GM12878 (cell line): ENCODE measurements around the gene NUDCD3. TPM values are rescaled to one million over a fixed set of nuclear protein-coding genes. Genes with fewer than 3 reads are reported as not detected.

Source experiments
- ATAC-seq: fragments of 200-7000 bp; cut with Tn5 transposase; 3 replicates; pipeline ENCODE4 v1.9.1; 2020; ENCODE audit warnings: mild to moderate bottlenecking, moderate library complexity
- BruUV-seq: library from RNA; stranded (reverse); fragments of 400-500 nt; replicated peaks from 2 replicates; lab custom pipeline; 2021; lab: Mats Ljungman, UMichigan
- CTCF ChIA-PET: fragments of 300-600 bp; sonication (Branson Sonifier 250); formaldehyde crosslinking; extraction: SDS; loops from one replicate; lab custom pipeline; 2021; ENCODE audit warnings: inconsistent platforms; lab: Yijun Ruan, JAX
- POLR2A ChIA-PET: fragments of 350-600 bp; formaldehyde crosslinking; extraction: SDS; loops from one replicate; lab custom pipeline; 2021; ENCODE audit warnings: inconsistent platforms; lab: Charles Lee
- RAD21 ChIA-PET: fragments of 300-600 bp; sonication (Branson Sonifier 250); formaldehyde crosslinking; loops from one replicate; lab custom pipeline; 2023; ENCODE audit warnings: antibody characterized with exemption; ENCODE audit not compliant: unreplicated experiment; lab: Charles Lee
- SMC1A ChIA-PET: fragments of 300-600 bp; sonication (Branson Sonifier 250); formaldehyde crosslinking; loops from one replicate; lab custom pipeline; 2023; ENCODE audit not compliant: unreplicated experiment, uncharacterized antibody; lab: Charles Lee
- DNase-seq: peaks from one replicate; pipeline ENCODE4 v3.0.0-alpha.2; 2011; ENCODE audit warnings: low read depth, low spot score
- FAIRE-seq: peaks from 3 replicates; lab custom pipeline; 2011; peaks lifted over from hg19 to GRCh38; lab: Jason Lieb, UNC
- H2AFZ ChIP-seq: 2 replicates; pipeline ENCODE4 v1.6.0; 2011; ENCODE audit warnings: low read depth, low read length, control low read depth; ENCODE audit not compliant: control insufficient read depth
- H3K27ac ChIP-seq: 2 replicates; pipeline ENCODE4 v1.5.1; 2011; ENCODE audit warnings: control low read depth; ENCODE audit not compliant: control insufficient read depth, insufficient read depth
- H3K27me3 ChIP-seq, 2 experiments: replicated peaks in 1 of 2; 2 replicates each; pipeline versions ENCODE4 v1.6.0 to v1.6.1; 2011; ENCODE audit warnings: low read length in 1 of 2; ENCODE audit not compliant: control insufficient read depth in 2 of 2, insufficient read depth in 2 of 2
- H3K36me3 ChIP-seq, 2 experiments: 2 replicates each; pipeline ENCODE4 v1.5.1; 2011; ENCODE audit warnings: low read length in 1 of 2; ENCODE audit not compliant: control insufficient read depth in 2 of 2, insufficient read depth in 2 of 2
- H3K4me1 ChIP-seq: 2 replicates; pipeline ENCODE4 v1.6.1; 2011; ENCODE audit warnings: mild to moderate bottlenecking, low read length, moderate library complexity, mixed read lengths; ENCODE audit not compliant: control insufficient read depth, insufficient read depth
- H3K4me2 ChIP-seq: 2 replicates; pipeline ENCODE4 v1.6.0; 2011; ENCODE audit warnings: control low read depth; ENCODE audit not compliant: control insufficient read depth, insufficient read depth
- H3K4me3 ChIP-seq: fragments of 200-600 bp; sonication (generic); 2 replicates; pipeline ENCODE4 v1.5.1; 2016
- H3K79me2 ChIP-seq: 2 replicates; pipeline ENCODE4 v1.6.0; 2011; ENCODE audit warnings: low read length; ENCODE audit not compliant: control insufficient read depth, insufficient read depth
- H3K9ac ChIP-seq: 2 replicates; pipeline ENCODE4 v1.8.0; 2011; ENCODE audit warnings: low read length, control low read depth, mixed read lengths; ENCODE audit not compliant: control insufficient read depth, insufficient read depth
- H3K9me3 ChIP-seq: replicated peaks from 3 replicates; pipeline ENCODE4 v1.5.1; 2011; ENCODE audit warnings: mild to moderate bottlenecking, low read length; ENCODE audit not compliant: control insufficient read depth, insufficient read depth
- H4K20me1 ChIP-seq: 2 replicates; pipeline ENCODE4 v1.6.0; 2011; ENCODE audit not compliant: control insufficient read depth, insufficient read depth
- IRF5 ChIP-seq: fragments of 450-650 bp; IDR thresholded peaks from 2 replicates; pipeline ENCODE4 v1.6.1; 2017; ENCODE audit warnings: borderline replicate concordance
- SUPT20H ChIP-seq: IDR thresholded peaks from 2 replicates; pipeline ENCODE4 v1.6.1; 2011; ENCODE audit warnings: low read depth, mild to moderate bottlenecking, low read length, moderate library complexity, borderline replicate concordance; ENCODE audit not compliant: control insufficient read depth
- WGBS: methylation state at CpG from one replicate; pipeline ENCODE4 v1.1.6; 2016; ENCODE audit warnings: low lambda C conversion rate; ENCODE audit not compliant: insufficient replicate concordance, insufficient coverage; ENCODE audit errors: missing lambda C conversion rate; 5-methylcytosine and 5-hydroxymethylcytosine counted together
- in situ Hi-C: fragments of 300-500 bp; cut with MboI; formaldehyde crosslinking; loops from 9 replicates; pipeline ENCODE4 v1.14.3; 2018; ENCODE audit warnings: mixed read lengths
- intact Hi-C: fragments of 100-400 bp; cut with micrococcal nuclease; formaldehyde crosslinking; loops from one replicate; pipeline ENCODE4 v1.14.2; 2022; ENCODE audit not compliant: unreplicated experiment
- polyA plus RNA-seq, 11 experiments: library from polyadenylated mRNA; depleted of rRNA in 4 of 11; unstranded in 6 of 11; stranded (reverse) in 5 of 11; fragments of >200 nt; fragmentation: Nextera tagmentation in 4 of 11; fragmentation: Illumina TruSeq in 1 of 11; extraction: Ambion mirVana in 4 of 11; extraction: Trizol in 1 of 11; gene quantifications; 1 replicate in 1 of 11; 2 replicates in 10 of 11; pipeline versions ENCODE4 v1.2.1 to v1.2.3, GENCODE V29; 2011 to 2016; ENCODE audit warnings: inconsistent platforms in 2 of 11, missing spikeins in 2 of 11, low read depth in 1 of 11
- total RNA-seq, 4 experiments: library from RNA; depleted of rRNA in 3 of 4; stranded (reverse); fragments of >200 nt in 3 of 4; fragmentation: Illumina TruSeq in 1 of 4; extraction: Trizol in 1 of 4; gene quantifications; 2 replicates each; pipeline versions ENCODE4 v1.2.1 to v1.2.3, GENCODE V29; 2013 to 2021
- TF ChIP-seq, protein P1 (sequence below): fragments of 450-650 bp; IDR thresholded peaks from 2 replicates; pipeline ENCODE4 v1.6.1; 2017; ENCODE audit warnings: mild to moderate bottlenecking, low read depth, inconsistent platforms; ENCODE audit not compliant: poor library complexity, severe bottlenecking

NUDCD3 gene
- total and polyA plus RNA-seq, 10 of the 15 experiments (the other 5 are each of a cell fraction or from before 2014, with no cell fraction given) = 25.0 to 89.8 (median 46.4) TPM

DNA sequence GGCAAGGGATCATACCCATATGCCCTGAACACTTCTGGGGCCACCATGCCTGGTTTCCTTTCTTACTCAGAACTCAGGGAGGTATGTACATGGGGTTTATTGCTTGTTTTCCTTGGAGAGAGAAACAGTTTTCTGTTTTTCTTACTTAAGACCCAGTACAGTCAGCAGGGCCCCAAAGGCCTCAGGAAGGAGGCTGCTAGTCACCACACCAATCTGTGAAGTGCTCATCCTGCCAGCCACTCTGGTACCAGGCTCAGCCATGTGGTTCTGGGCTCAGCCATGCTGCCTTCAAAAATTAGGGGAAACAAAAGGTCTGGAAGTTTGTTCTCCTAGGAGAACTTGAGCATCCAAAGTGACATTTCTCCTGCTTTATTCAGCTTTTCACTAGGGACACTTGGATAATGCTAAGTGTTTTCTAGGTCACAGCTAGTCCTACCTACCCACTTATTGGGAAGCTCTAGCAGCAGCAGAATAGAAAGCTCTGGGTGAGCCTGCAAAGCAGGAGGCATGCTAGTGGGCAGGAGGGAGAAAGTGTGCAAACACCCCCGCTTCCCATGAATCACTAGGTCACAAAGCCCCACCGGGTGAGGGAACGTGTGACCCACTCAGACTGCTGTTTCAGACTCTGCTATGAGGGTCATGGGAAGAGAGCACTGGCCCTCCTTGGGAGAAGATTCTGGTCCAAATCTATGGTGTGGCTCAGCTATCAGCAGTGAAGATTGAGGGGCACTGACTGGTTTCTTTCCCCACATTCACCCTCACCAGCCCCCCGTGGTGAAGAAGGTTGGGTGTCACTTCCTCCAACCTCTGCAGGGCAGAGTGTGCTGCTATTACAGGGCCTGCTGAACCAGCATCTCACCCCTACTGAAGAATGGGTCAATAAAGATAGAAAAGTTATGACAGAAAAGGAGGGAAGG, 23.9 kb downstream of the NUDCD3 start:
- H3K9me3 ChIP-seq = no peaks in the 10 kb centered on the region
- ChIA-PET CTCF (interaction anchor here (1.0 to 2.9 kb wide), 3 partner anchors 9 to 25 kb away, joined by 3 to 11 read pairs (median 4); no protein-coding TSS in a partner anchor), RAD21 (no interaction called here)
- H3K79me2 ChIP-seq = peaks cover 29% of the 10 kb centered on the region
- BruUV-seq = no TSS peak
- H3K4me2 ChIP-seq = no peak overlapping the region
- TF ChIP-seq, protein P1, sequence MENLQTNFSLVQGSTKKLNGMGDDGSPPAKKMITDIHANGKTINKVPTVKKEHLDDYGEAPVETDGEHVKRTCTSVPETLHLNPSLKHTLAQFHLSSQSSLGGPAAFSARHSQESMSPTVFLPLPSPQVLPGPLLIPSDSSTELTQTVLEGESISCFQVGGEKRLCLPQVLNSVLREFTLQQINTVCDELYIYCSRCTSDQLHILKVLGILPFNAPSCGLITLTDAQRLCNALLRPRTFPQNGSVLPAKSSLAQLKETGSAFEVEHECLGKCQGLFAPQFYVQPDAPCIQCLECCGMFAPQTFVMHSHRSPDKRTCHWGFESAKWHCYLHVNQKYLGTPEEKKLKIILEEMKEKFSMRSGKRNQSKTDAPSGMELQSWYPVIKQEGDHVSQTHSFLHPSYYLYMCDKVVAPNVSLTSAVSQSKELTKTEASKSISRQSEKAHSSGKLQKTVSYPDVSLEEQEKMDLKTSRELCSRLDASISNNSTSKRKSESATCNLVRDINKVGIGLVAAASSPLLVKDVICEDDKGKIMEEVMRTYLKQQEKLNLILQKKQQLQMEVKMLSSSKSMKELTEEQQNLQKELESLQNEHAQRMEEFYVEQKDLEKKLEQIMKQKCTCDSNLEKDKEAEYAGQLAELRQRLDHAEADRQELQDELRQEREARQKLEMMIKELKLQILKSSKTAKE = no peak
- no peak for TF ChIP-seq IRF5
- TF ChIP-seq SUPT20H = no peak
- TF ChIP-seq, all 136 proteins: peak for 0
- Histone ChIP-seq H3K9ac (no peak overlapping the region), H3K4me1 (peaks cover 7% of the 10 kb centered on the region), H3K4me3 (no peak overlapping the region), H3K27me3 (no peaks in the 10 kb centered on the region), H3K27ac (no peak overlapping the region), H3K36me3 (peaks cover 5 to 24% of the 10 kb centered on the region in 2 experiments; a peak in 3 of 4 replicates), H2AFZ (no peak overlapping the region), H4K20me1 (no peaks in the 10 kb centered on the region)
- 64% methylated on average over 4 of the region's 4 CpGs for WGBS
- intact Hi-C loops (no loop called here), in situ Hi-C loops (no loop called here)
- FAIRE-seq (no peak), DNase-seq (no peak), ATAC-seq (no peak)
- ChIA-PET SMC1A (interaction anchor here (0.9 to 1.0 kb wide), 2 partner anchors 9 to 51 kb away, joined by 3 read pairs; no protein-coding TSS in a partner anchor), POLR2A (interaction anchor here (0.7 kb wide), 1 partner anchor 15 kb away, joined by 3 read pairs; no protein-coding TSS in a partner anchor)
